ENCODE measurements around the gene LRRTM3. TPM values are rescaled to one million over a fixed set of nuclear protein-coding genes. Genes with fewer than 3 reads are reported as not detected.

Gene LRRTM3
- total RNA-seq, 2 donors from 2014 or later, result 0.14 TPM; not detected in 1

GRCh38 chr10:66882271-66882670, 43.6 kb upstream of the LRRTM3 start:
- no peak overlapping the region for H3K27ac ChIP-seq
- no peak for ATAC-seq (ENCODE audit: insufficient number of reproducible peaks, low FRiP score, low read depth)

DNA sequence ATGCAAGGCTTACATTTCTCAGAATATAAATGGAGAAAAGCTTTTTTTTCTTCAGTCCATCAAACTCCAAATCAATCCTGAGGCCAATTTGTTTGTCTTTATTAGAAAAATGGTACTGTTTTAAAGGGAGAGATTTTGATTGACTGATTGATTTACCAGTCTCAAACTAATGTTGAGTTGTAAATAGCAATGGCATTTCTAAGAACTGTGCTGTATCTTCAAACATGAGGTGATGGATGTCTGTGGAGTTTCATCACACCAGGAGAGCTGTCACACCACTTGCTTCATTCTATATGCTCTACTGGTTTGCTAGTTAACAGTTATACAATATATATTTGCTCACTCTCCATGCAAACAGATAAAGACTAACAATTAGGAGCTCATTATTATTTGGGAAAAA, 39.0 kb upstream of the LRRTM3 start:
- Histone ChIP-seq H3K36me3 (no peaks in the 10 kb centered on the region), H3K4me3 (no peak overlapping the region), H3K27me3 (replicated peaks; ENCODE audit: insufficient read depth) (no peaks in the 10 kb centered on the region), H3K27ac (no peak overlapping the region), H3K4me1 (ENCODE audit: control insufficient read depth in 1 of 2, low read depth in 2 of 2) (no peaks in the 10 kb centered on the region), H3K9me3 (no peaks in the 10 kb centered on the region)
- TF ChIP-seq, protein P1, sequence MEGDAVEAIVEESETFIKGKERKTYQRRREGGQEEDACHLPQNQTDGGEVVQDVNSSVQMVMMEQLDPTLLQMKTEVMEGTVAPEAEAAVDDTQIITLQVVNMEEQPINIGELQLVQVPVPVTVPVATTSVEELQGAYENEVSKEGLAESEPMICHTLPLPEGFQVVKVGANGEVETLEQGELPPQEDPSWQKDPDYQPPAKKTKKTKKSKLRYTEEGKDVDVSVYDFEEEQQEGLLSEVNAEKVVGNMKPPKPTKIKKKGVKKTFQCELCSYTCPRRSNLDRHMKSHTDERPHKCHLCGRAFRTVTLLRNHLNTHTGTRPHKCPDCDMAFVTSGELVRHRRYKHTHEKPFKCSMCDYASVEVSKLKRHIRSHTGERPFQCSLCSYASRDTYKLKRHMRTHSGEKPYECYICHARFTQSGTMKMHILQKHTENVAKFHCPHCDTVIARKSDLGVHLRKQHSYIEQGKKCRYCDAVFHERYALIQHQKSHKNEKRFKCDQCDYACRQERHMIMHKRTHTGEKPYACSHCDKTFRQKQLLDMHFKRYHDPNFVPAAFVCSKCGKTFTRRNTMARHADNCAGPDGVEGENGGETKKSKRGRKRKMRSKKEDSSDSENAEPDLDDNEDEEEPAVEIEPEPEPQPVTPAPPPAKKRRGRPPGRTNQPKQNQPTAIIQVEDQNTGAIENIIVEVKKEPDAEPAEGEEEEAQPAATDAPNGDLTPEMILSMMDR (IDR thresholded peaks at IDR 0.05), result no peak
- no peak for DNase-seq (ENCODE audit: low spot score)
- no peak for ATAC-seq (ENCODE audit: insufficient number of reproducible peaks, low FRiP score, low read depth)

More at GRCh38 chr10:66882271-66882670, 43.6 kb upstream of the LRRTM3 start:
- no peak overlapping the region for H3K4me3 ChIP-seq
- H3K27me3 ChIP-seq (replicated peaks; ENCODE audit: insufficient read depth), result no peaks in the 10 kb centered on the region
- no peak for DNase-seq (ENCODE audit: low spot score)
- H3K36me3 ChIP-seq, result no peaks in the 10 kb centered on the region
- H3K4me1 ChIP-seq (ENCODE audit: control insufficient read depth in 1 of 2, low read depth in 2 of 2), result no peaks in the 10 kb centered on the region
- TF ChIP-seq, protein P1 (IDR thresholded peaks at IDR 0.05), result no peak
- H3K9me3 ChIP-seq, result no peaks in the 10 kb centered on the region

- DNase-seq (ENCODE audit: low spot score), result no peak
- Histone ChIP-seq H3K4me1 (ENCODE audit: control insufficient read depth in 1 of 2, low read depth in 2 of 2) (no peaks in the 10 kb centered on the region), H3K27me3 (replicated peaks; ENCODE audit: insufficient read depth) (no peaks in the 10 kb centered on the region), H3K36me3 (no peaks in the 10 kb centered on the region), H3K9me3 (no peaks in the 10 kb centered on the region), H3K27ac (no peak overlapping the region), H3K4me3 (no peak overlapping the region)
- TF ChIP-seq, protein P1 (IDR thresholded peaks at IDR 0.05), result no peak
- ATAC-seq (ENCODE audit: insufficient number of reproducible peaks, low FRiP score, low read depth), result no peak
These were observed 37.6 kb upstream of the LRRTM3 start for GRCh38 chr10:66888237-66888636.

GRCh38 chr10:66892871-66893270, 33.0 kb upstream of the LRRTM3 start:
- Histone ChIP-seq H3K4me3 (no peak overlapping the region), H3K27me3 (replicated peaks; ENCODE audit: insufficient read depth) (no peaks in the 10 kb centered on the region), H3K36me3 (no peaks in the 10 kb centered on the region), H3K27ac (no peak overlapping the region), H3K4me1 (ENCODE audit: control insufficient read depth in 1 of 2, low read depth in 2 of 2) (no peaks in the 10 kb centered on the region), H3K9me3 (no peaks in the 10 kb centered on the region)
- TF ChIP-seq, protein P1 (IDR thresholded peaks at IDR 0.05), result no peak
- no peak for DNase-seq (ENCODE audit: low spot score)
- ATAC-seq (ENCODE audit: insufficient number of reproducible peaks, low FRiP score, low read depth), result no peak

- TF ChIP-seq, protein P1 (IDR thresholded peaks at IDR 0.05), result no peak
- no peak overlapping the region for H3K27ac ChIP-seq
- ATAC-seq (ENCODE audit: insufficient number of reproducible peaks, low FRiP score, low read depth) (no peak), DNase-seq (ENCODE audit: low spot score) (no peak)
- H3K4me3 ChIP-seq, result no peak overlapping the region
- H3K27me3 ChIP-seq (replicated peaks; ENCODE audit: insufficient read depth), result no peaks in the 10 kb centered on the region
- H3K9me3 ChIP-seq, result no peaks in the 10 kb centered on the region
- H3K4me1 ChIP-seq (ENCODE audit: control insufficient read depth in 1 of 2, low read depth in 2 of 2), result no peaks in the 10 kb centered on the region
- H3K36me3 ChIP-seq, result no peaks in the 10 kb centered on the region
These were observed 15.2 kb upstream of the LRRTM3 start for GRCh38 chr10:66910671-66911070.

All from thoracic aorta (tissue), 2 donors.